HEK293 (cell line): Measurements from ENCODE around the gene OGFOD3.

Experiments
- YY1 ChIP-seq: fragments of 450-650 bp; formaldehyde crosslinking; IDR thresholded peaks from 2 replicates; pipeline ENCODE4 v1.5.1; 2018; ENCODE audit warnings: missing biosample characterization, missing genetic modification characterization
- ZBTB49 ChIP-seq: fragments of 450-650 bp; formaldehyde crosslinking; IDR thresholded peaks from 2 replicates; pipeline ENCODE4 v1.5.1; 2016; ENCODE audit warnings: missing biosample characterization, missing genetic modification characterization, low read depth
- ZNF292 ChIP-seq: fragments of 450-650 bp; formaldehyde crosslinking; IDR thresholded peaks from 2 replicates; pipeline ENCODE4 v1.5.1; 2016; ENCODE audit warnings: low read depth, missing biosample characterization, missing genetic modification characterization, borderline replicate concordance
- ZNF398 ChIP-seq: fragments of 450-650 bp; formaldehyde crosslinking; IDR thresholded peaks from 2 replicates; pipeline ENCODE4 v1.5.1; 2017; ENCODE audit warnings: missing biosample characterization, missing genetic modification characterization
- ZNF426 ChIP-seq: fragments of 450-650 bp; formaldehyde crosslinking; IDR thresholded peaks from 2 replicates; pipeline ENCODE4 v1.5.1; 2017; ENCODE audit warnings: missing biosample characterization, missing genetic modification characterization, mild to moderate bottlenecking, inconsistent platforms, moderate library complexity
- ZNF48 ChIP-seq: fragments of 450-650 bp; formaldehyde crosslinking; IDR thresholded peaks from 2 replicates; pipeline ENCODE4 v1.5.1; 2016; ENCODE audit warnings: missing biosample characterization, missing genetic modification characterization
- ZNF580 ChIP-seq: fragments of 450-650 bp; formaldehyde crosslinking; IDR thresholded peaks from 2 replicates; pipeline ENCODE4 v1.5.1; 2016; ENCODE audit warnings: missing biosample characterization, missing genetic modification characterization
- ZNF76 ChIP-seq: fragments of 450-650 bp; formaldehyde crosslinking; IDR thresholded peaks from 2 replicates; pipeline ENCODE4; 2016; ENCODE audit warnings: low read depth, missing biosample characterization, missing genetic modification characterization, borderline replicate concordance
- ZNF776 ChIP-seq: fragments of 450-650 bp; formaldehyde crosslinking; IDR thresholded peaks from 2 replicates; pipeline ENCODE4 v1.5.0; 2017; ENCODE audit warnings: missing biosample characterization, missing genetic modification characterization, borderline replicate concordance
- TF ChIP-seq, protein P1 (sequence below): fragments of 450-650 bp; formaldehyde crosslinking; IDR thresholded peaks from 2 replicates; pipeline ENCODE4 v1.5.1; 2016; ENCODE audit warnings: missing biosample characterization, missing genetic modification characterization

GRCh38 chr17:82458885-82459424, 40.6 kb upstream of the OGFOD3 start:
- TF ChIP-seq, protein P1, sequence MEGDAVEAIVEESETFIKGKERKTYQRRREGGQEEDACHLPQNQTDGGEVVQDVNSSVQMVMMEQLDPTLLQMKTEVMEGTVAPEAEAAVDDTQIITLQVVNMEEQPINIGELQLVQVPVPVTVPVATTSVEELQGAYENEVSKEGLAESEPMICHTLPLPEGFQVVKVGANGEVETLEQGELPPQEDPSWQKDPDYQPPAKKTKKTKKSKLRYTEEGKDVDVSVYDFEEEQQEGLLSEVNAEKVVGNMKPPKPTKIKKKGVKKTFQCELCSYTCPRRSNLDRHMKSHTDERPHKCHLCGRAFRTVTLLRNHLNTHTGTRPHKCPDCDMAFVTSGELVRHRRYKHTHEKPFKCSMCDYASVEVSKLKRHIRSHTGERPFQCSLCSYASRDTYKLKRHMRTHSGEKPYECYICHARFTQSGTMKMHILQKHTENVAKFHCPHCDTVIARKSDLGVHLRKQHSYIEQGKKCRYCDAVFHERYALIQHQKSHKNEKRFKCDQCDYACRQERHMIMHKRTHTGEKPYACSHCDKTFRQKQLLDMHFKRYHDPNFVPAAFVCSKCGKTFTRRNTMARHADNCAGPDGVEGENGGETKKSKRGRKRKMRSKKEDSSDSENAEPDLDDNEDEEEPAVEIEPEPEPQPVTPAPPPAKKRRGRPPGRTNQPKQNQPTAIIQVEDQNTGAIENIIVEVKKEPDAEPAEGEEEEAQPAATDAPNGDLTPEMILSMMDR (tag by site-specific recombination), result no peak
- TF ChIP-seq ZBTB49 (tag by site-specific recombination), result no peak
- TF ChIP-seq ZNF76 (tag by site-specific recombination), result no peak
- TF ChIP-seq ZNF292, result no peak
- TF ChIP-seq ZNF426, result no peak
- no peak for TF ChIP-seq ZNF776
- no peak for TF ChIP-seq ZNF580 (tag by site-specific recombination)
- TF ChIP-seq ZNF398 (tag by site-specific recombination), result no peak
- no peak for TF ChIP-seq ZNF48 (tag by site-specific recombination)
- TF ChIP-seq YY1 (tag by site-specific recombination), result no peak; the same call in 1 of the 2 replicates
